Measurements from ENCODE around the gene KLHL24.

- TF ChIP-seq EZH2 (IDR thresholded peaks at IDR 0.05; ENCODE audit: low read depth, unreplicated experiment) (no peak), NANOG (IDR thresholded peaks at IDR 0.05; ENCODE audit: borderline replicate concordance) (no peak), CTCF (conservative IDR thresholded peaks at IDR 0.05; ENCODE audit: low read depth in 2 of 2) (no peak), ETS1 (IDR thresholded peaks at IDR 0.05) (no peak), EZH2phosphoT487 (IDR thresholded peaks at IDR 0.05; ENCODE audit: unreplicated experiment) (no peak), POLR2AphosphoS5 (IDR thresholded peaks at IDR 0.05; ENCODE audit: low read depth) (no peak), STAT1 (IDR thresholded peaks at IDR 0.05; ENCODE audit: unreplicated experiment) (no peak), CREB1 (CRISPR knock-in tag; IDR thresholded peaks at IDR 0.05; ENCODE audit: low read depth) (no peak), ZNF114 (CRISPR knock-in tag; IDR thresholded peaks at IDR 0.05) (no peak), JUNB (IDR thresholded peaks at IDR 0.05; ENCODE audit: unreplicated experiment) (no peak), ZNF331 (CRISPR knock-in tag; IDR thresholded peaks at IDR 0.05; ENCODE audit: low read depth) (no peak), ZNF462 (CRISPR knock-in tag; IDR thresholded peaks at IDR 0.05) (no peak)
- TF ChIP-seq, protein P1, sequence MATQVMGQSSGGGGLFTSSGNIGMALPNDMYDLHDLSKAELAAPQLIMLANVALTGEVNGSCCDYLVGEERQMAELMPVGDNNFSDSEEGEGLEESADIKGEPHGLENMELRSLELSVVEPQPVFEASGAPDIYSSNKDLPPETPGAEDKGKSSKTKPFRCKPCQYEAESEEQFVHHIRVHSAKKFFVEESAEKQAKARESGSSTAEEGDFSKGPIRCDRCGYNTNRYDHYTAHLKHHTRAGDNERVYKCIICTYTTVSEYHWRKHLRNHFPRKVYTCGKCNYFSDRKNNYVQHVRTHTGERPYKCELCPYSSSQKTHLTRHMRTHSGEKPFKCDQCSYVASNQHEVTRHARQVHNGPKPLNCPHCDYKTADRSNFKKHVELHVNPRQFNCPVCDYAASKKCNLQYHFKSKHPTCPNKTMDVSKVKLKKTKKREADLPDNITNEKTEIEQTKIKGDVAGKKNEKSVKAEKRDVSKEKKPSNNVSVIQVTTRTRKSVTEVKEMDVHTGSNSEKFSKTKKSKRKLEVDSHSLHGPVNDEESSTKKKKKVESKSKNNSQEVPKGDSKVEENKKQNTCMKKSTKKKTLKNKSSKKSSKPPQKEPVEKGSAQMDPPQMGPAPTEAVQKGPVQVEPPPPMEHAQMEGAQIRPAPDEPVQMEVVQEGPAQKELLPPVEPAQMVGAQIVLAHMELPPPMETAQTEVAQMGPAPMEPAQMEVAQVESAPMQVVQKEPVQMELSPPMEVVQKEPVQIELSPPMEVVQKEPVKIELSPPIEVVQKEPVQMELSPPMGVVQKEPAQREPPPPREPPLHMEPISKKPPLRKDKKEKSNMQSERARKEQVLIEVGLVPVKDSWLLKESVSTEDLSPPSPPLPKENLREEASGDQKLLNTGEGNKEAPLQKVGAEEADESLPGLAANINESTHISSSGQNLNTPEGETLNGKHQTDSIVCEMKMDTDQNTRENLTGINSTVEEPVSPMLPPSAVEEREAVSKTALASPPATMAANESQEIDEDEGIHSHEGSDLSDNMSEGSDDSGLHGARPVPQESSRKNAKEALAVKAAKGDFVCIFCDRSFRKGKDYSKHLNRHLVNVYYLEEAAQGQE (IDR thresholded peaks at IDR 0.05; ENCODE audit: unreplicated experiment): no peak
These were observed 16.9 kb upstream of the KLHL24 start for GRCh38 chr3:183618542-183618941.
